HepG2 (cell line): ENCODE data around the gene BABAM1. TPM values are rescaled to one million over a fixed set of nuclear protein-coding genes. Genes with fewer than 3 reads are reported as not detected.

Experiments used
- DBP ChIP-seq: sonication (generic); formaldehyde crosslinking; IDR thresholded peaks from 2 replicates; pipeline ENCODE4 v1.4.0; 2020; ENCODE audit warnings: missing genetic modification reagents; ENCODE audit errors: not compliant biosample characterization
- GTF3A ChIP-seq: sonication (generic); formaldehyde crosslinking; conservative IDR thresholded peaks from 2 replicates; pipeline ENCODE4 v1.4.0; 2020; ENCODE audit warnings: mild to moderate bottlenecking, missing genetic modification reagents
- HMGXB3 ChIP-seq: sonication (generic); formaldehyde crosslinking; IDR thresholded peaks from 2 replicates; pipeline ENCODE4 v1.4.0; 2020; ENCODE audit warnings: missing genetic modification reagents, borderline replicate concordance
- IRF2 ChIP-seq: IDR thresholded peaks from 2 replicates; pipeline ENCODE4 v1.6.1; 2018; ENCODE audit warnings: missing genetic modification reagents, missing compliant biosample characterization
- IRX3 ChIP-seq: sonication (generic); formaldehyde crosslinking; IDR thresholded peaks from 2 replicates; pipeline ENCODE4 v1.8.1; 2023; ENCODE audit warnings: mild to moderate bottlenecking, low read depth, missing genetic modification reagents, borderline replicate concordance
- KLF12 ChIP-seq: sonication (generic); formaldehyde crosslinking; IDR thresholded peaks from 2 replicates; pipeline ENCODE4 v1.4.0; 2020; ENCODE audit warnings: missing genetic modification reagents, borderline replicate concordance
- MLX ChIP-seq: IDR thresholded peaks from 2 replicates; pipeline ENCODE4 v1.6.1; 2016
- MTF2 ChIP-seq: sonication (generic); formaldehyde crosslinking; IDR thresholded peaks from 2 replicates; pipeline ENCODE4 v1.5.0; 2020; ENCODE audit warnings: missing genetic modification reagents, borderline replicate concordance
- MYC ChIP-seq: sonication (generic); formaldehyde crosslinking; IDR thresholded peaks from 2 replicates; pipeline ENCODE4 v1.9.0; 2021; ENCODE audit warnings: missing genetic modification reagents, borderline replicate concordance
- NFE2L1 ChIP-seq: sonication (generic); formaldehyde crosslinking; IDR thresholded peaks from 2 replicates; pipeline ENCODE4 v1.4.0; 2020; ENCODE audit warnings: missing genetic modification reagents, mild to moderate bottlenecking, borderline replicate concordance
- ONECUT2 ChIP-seq: sonication (generic); formaldehyde crosslinking; IDR thresholded peaks from 2 replicates; pipeline ENCODE4 v1.4.0; 2020; ENCODE audit warnings: missing genetic modification reagents
- PBX3 ChIP-seq: sonication (generic); formaldehyde crosslinking; IDR thresholded peaks from 2 replicates; pipeline ENCODE4 v1.8.1; 2023; ENCODE audit warnings: missing genetic modification reagents, inconsistent platforms, borderline replicate concordance
- RELA ChIP-seq: sonication (generic); formaldehyde crosslinking; IDR thresholded peaks from 2 replicates; pipeline ENCODE4 v1.4.0; 2020; ENCODE audit warnings: missing genetic modification reagents
- SP4 ChIP-seq: sonication (generic); formaldehyde crosslinking; IDR thresholded peaks from 2 replicates; pipeline ENCODE4 v1.8.1; 2023; ENCODE audit warnings: mild to moderate bottlenecking, missing genetic modification reagents
- TBP ChIP-seq: sonication (generic); formaldehyde crosslinking; IDR thresholded peaks from 2 replicates; pipeline ENCODE4 v1.5.0; 2020; ENCODE audit warnings: missing genetic modification reagents
- TFDP2 ChIP-seq: sonication (generic); formaldehyde crosslinking; IDR thresholded peaks from 2 replicates; pipeline ENCODE4 v1.4.0; 2020; ENCODE audit warnings: missing genetic modification reagents
- XRCC5 ChIP-seq: fragments of 200-400 bp; formaldehyde crosslinking; optimal IDR thresholded peaks from 2 replicates; pipeline ENCODE3; 2017; ENCODE audit warnings: mild to moderate bottlenecking, low read length
- ZNF207 ChIP-seq: fragments of 450-650 bp; IDR thresholded peaks from 2 replicates; pipeline ENCODE4 v1.6.1; 2016; ENCODE audit warnings: antibody characterized with exemption, borderline replicate concordance
- ZNF232 ChIP-seq: sonication (generic); formaldehyde crosslinking; IDR thresholded peaks from 2 replicates; pipeline ENCODE4 v1.4.0; 2020; ENCODE audit warnings: missing genetic modification reagents, borderline replicate concordance
- ZNF446 ChIP-seq: sonication (generic); formaldehyde crosslinking; IDR thresholded peaks from 2 replicates; pipeline ENCODE4 v1.5.0; 2020; ENCODE audit warnings: mild to moderate bottlenecking, missing genetic modification reagents
- ZNF605 ChIP-seq: sonication (generic); formaldehyde crosslinking; IDR thresholded peaks from 2 replicates; pipeline ENCODE4 v1.8.0; 2022; ENCODE audit warnings: mild to moderate bottlenecking, missing genetic modification reagents
- ZNF891 ChIP-seq: sonication (generic); formaldehyde crosslinking; IDR thresholded peaks from 2 replicates; pipeline ENCODE4 v1.5.0; 2020; ENCODE audit warnings: mild to moderate bottlenecking, missing genetic modification reagents
- polyA plus RNA-seq, 8 experiments: library from polyadenylated mRNA; depleted of rRNA in 3 of 8; stranded (reverse) in 7 of 8; unstranded in 1 of 8; fragments of >200 nt; fragmentation: Illumina TruSeq in 4 of 8; extraction: Trizol in 4 of 8; gene quantifications; 2 replicates each; pipeline versions ENCODE4 v1.2.1 to v1.2.3, GENCODE V29; 2011 to 2016; ENCODE audit warnings: low read depth in 4 of 8, missing spikeins in 1 of 8, mixed read lengths in 1 of 8; ENCODE audit not compliant: insufficient read depth in 1 of 8
- total RNA-seq, 5 experiments: library from RNA; depleted of rRNA; stranded (reverse); fragments of >200 nt; fragmentation: Illumina TruSeq; extraction: Trizol; gene quantifications; 2 replicates each; pipeline ENCODE4 v1.2.3, GENCODE V29; 2016; ENCODE audit warnings: low read depth in 1 of 5

Gene BABAM1
- total and polyA plus RNA-seq, 2 of the 13 experiments (the other 11 are each of a cell fraction or from before 2014, with no cell fraction given) = 70.0 to 82.0 TPM

- TF ChIP-seq HMGXB3 (CRISPR knock-in tag) = peak; percentile 99
- TF ChIP-seq KLF12 (CRISPR knock-in tag) = no peak; the same call in 1 of the 2 replicates
- peak; percentile 67 for TF ChIP-seq TFDP2 (CRISPR knock-in tag)
- no peak for TF ChIP-seq PBX3 (CRISPR knock-in tag)
- no peak for TF ChIP-seq XRCC5
- TF ChIP-seq ONECUT2 = no peak
- no peak for TF ChIP-seq GTF3A (CRISPR knock-in tag)
- TF ChIP-seq DBP (CRISPR knock-in tag) = no peak
- TF ChIP-seq RELA (CRISPR knock-in tag) = no peak
- TF ChIP-seq MTF2 (CRISPR knock-in tag) = no peak
- no peak for TF ChIP-seq IRX3 (CRISPR knock-in tag)
- no peak for TF ChIP-seq ZNF232
- no peak for TF ChIP-seq NFE2L1 (CRISPR knock-in tag)
- TF ChIP-seq ZNF891 (CRISPR knock-in tag) = 0 out of 2 replicates have a peak, but pooled peaks have one; percentile 32
- no peak for TF ChIP-seq TBP (CRISPR knock-in tag)
- no peak for TF ChIP-seq ZNF207
- no peak for TF ChIP-seq MLX (CRISPR knock-in tag)
- no peak for TF ChIP-seq ZNF446 (CRISPR knock-in tag)
- peak; percentile 79 for TF ChIP-seq IRF2 (CRISPR knock-in tag)
- TF ChIP-seq ZNF605 (CRISPR knock-in tag) = no peak
- peak; percentile 82 for TF ChIP-seq SP4 (CRISPR knock-in tag)
- peak; percentile 41; the same call in 1 of the 2 replicates for TF ChIP-seq MYC
These were observed at the start of gene BABAM1 (continued) for GRCh38 chr19:17266975-17267788.
